ENCODE data around the gene AFF3.

The AFF3 gene

DNA sequence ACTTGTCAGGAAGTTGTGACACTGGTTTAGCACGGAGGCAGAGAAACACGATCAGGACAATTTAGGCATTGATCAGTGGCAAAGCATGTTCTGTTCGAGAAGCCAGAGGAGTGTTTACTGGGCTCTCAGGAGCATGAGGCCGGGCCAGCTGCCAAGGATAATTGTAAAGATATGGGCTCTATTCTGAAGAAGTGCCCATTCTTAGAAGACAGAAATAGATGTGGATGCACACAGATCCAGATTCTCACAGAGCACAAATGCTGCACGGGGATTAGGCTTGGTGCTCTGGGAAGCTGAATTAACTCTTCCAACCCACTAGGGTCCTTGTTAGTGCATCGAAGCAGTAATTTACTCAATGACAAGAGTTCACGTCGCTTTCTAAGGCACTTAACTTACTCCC lies 16.2 kb downstream of the AFF3 start:
- H3K4me1 ChIP-seq (ENCODE audit: control insufficient read depth, low read length), result 0 out of 2 replicates have a peak, but pooled peaks cover 3% of the 10 kb centered on the region
- no peak overlapping the region for H3K4me2 ChIP-seq (ENCODE audit: low read length)
- H3K9me2 ChIP-seq (replicated peaks; ENCODE audit: control insufficient read depth, low read length), result no peaks in the 10 kb centered on the region
- H3K9me3 ChIP-seq (ENCODE audit: control insufficient read depth, insufficient read depth, low read length), result no peaks in the 10 kb centered on the region
- H4K20me1 ChIP-seq (ENCODE audit: control insufficient read depth, insufficient read depth, low read depth, low read length), result no peaks in the 10 kb centered on the region
- TF ChIP-seq EZH2phosphoT487 (IDR thresholded peaks at IDR 0.05; ENCODE audit: borderline replicate concordance, low read length), result no peak
- TF ChIP-seq, protein P1, sequence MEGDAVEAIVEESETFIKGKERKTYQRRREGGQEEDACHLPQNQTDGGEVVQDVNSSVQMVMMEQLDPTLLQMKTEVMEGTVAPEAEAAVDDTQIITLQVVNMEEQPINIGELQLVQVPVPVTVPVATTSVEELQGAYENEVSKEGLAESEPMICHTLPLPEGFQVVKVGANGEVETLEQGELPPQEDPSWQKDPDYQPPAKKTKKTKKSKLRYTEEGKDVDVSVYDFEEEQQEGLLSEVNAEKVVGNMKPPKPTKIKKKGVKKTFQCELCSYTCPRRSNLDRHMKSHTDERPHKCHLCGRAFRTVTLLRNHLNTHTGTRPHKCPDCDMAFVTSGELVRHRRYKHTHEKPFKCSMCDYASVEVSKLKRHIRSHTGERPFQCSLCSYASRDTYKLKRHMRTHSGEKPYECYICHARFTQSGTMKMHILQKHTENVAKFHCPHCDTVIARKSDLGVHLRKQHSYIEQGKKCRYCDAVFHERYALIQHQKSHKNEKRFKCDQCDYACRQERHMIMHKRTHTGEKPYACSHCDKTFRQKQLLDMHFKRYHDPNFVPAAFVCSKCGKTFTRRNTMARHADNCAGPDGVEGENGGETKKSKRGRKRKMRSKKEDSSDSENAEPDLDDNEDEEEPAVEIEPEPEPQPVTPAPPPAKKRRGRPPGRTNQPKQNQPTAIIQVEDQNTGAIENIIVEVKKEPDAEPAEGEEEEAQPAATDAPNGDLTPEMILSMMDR (IDR thresholded peaks at IDR 0.05; ENCODE audit: low read depth, low read length, poor library complexity, severe bottlenecking), result no peak
- no peaks in the 10 kb centered on the region for H3F3A ChIP-seq (ENCODE audit: control insufficient read depth, insufficient read depth)
- H3K4me3 ChIP-seq (ENCODE audit: low read length), result no peak overlapping the region
- no peaks in the 10 kb centered on the region for H3K27me3 ChIP-seq (ENCODE audit: control insufficient read depth, low read length)
- H3K79me2 ChIP-seq (ENCODE audit: control insufficient read depth, low read length), result peaks cover 75% of the 10 kb centered on the region
- no peak overlapping the region for H3K27ac ChIP-seq (ENCODE audit: low read depth, low read length)
- peaks cover 93% of the 10 kb centered on the region for H3K36me3 ChIP-seq (ENCODE audit: control insufficient read depth, low read length)

DNA sequence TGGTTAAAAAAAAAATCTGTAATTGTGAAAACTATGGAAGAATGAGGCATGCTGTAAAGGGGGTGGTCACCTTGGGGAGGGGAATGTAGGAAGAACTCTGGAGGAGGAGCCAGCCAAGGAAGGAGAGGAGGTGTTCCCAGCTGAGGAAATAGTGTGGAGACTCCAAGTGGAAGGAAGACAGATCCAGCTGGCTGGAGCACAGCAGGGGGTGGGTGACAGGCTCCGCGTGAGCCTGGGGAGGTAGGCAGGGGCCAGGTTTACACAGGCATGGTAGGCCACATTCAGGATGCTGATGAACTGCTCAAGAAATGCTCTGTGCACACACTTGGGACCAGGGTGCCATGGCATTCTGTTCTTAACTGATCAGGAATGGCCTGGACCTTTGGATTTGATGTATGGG lies 16.8 kb downstream of the AFF3 start:
- H3K36me3 ChIP-seq (ENCODE audit: control insufficient read depth, low read length), result peaks cover 94% of the 10 kb centered on the region
- H4K20me1 ChIP-seq (ENCODE audit: control insufficient read depth, insufficient read depth, low read depth, low read length), result no peaks in the 10 kb centered on the region
- peaks cover 75% of the 10 kb centered on the region for H3K79me2 ChIP-seq (ENCODE audit: control insufficient read depth, low read length)
- H3K4me1 ChIP-seq (ENCODE audit: control insufficient read depth, low read length), result no peaks in the 10 kb centered on the region
- no peak overlapping the region for H3K4me3 ChIP-seq (ENCODE audit: low read length)
- H3K9me2 ChIP-seq (replicated peaks; ENCODE audit: control insufficient read depth, low read length), result no peaks in the 10 kb centered on the region
- H3F3A ChIP-seq (ENCODE audit: control insufficient read depth, insufficient read depth), result no peaks in the 10 kb centered on the region
- no peaks in the 10 kb centered on the region for H3K9me3 ChIP-seq (ENCODE audit: control insufficient read depth, insufficient read depth, low read length)
- TF ChIP-seq, protein P1 (IDR thresholded peaks at IDR 0.05; ENCODE audit: low read depth, low read length, poor library complexity, severe bottlenecking), result no peak
- TF ChIP-seq EZH2phosphoT487 (IDR thresholded peaks at IDR 0.05; ENCODE audit: borderline replicate concordance, low read length), result no peak
- no peaks in the 10 kb centered on the region for H3K27me3 ChIP-seq (ENCODE audit: control insufficient read depth, low read length)
- H3K4me2 ChIP-seq (ENCODE audit: low read length), result no peak overlapping the region
- no peak overlapping the region for H3K27ac ChIP-seq (ENCODE audit: low read depth, low read length)

DNA sequence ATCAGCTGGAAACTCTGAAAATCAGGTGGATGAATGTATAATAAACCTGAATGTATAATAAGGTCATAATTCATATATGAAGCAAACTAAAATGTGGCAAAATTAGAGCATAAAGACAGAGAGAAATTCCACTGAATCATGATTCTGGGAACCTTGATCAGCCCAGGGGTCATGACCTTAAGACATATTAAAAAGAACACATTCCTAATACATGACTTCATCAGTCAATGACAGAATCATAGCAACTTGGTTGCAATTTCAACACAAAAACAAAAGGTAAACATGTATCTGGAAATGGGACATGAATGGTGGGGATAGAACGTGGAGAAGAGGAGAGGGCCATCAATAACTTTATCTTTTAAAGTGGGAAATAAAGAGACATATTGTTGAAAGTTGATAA lies 17.6 kb downstream of the AFF3 start:
- TF ChIP-seq EZH2phosphoT487 (IDR thresholded peaks at IDR 0.05; ENCODE audit: borderline replicate concordance, low read length), result no peak
- TF ChIP-seq, protein P1 (IDR thresholded peaks at IDR 0.05; ENCODE audit: low read depth, low read length, poor library complexity, severe bottlenecking), result no peak
- Histone ChIP-seq H3F3A (ENCODE audit: control insufficient read depth, insufficient read depth) (no peaks in the 10 kb centered on the region), H3K36me3 (ENCODE audit: control insufficient read depth, low read length) (peaks cover 94% of the 10 kb centered on the region), H3K4me2 (ENCODE audit: low read length) (no peak overlapping the region), H3K27ac (ENCODE audit: low read depth, low read length) (no peak overlapping the region), H4K20me1 (ENCODE audit: control insufficient read depth, insufficient read depth, low read depth, low read length) (no peaks in the 10 kb centered on the region), H3K9me2 (replicated peaks; ENCODE audit: control insufficient read depth, low read length) (no peaks in the 10 kb centered on the region), H3K9me3 (ENCODE audit: control insufficient read depth, insufficient read depth, low read length) (no peaks in the 10 kb centered on the region), H3K79me2 (ENCODE audit: control insufficient read depth, low read length) (peaks cover 67% of the 10 kb centered on the region), H3K27me3 (ENCODE audit: control insufficient read depth, low read length) (no peaks in the 10 kb centered on the region), H3K4me1 (ENCODE audit: control insufficient read depth, low read length) (no peaks in the 10 kb centered on the region), H3K4me3 (ENCODE audit: low read length) (no peak overlapping the region)
